Cardiac muscle cell (in vitro differentiated cells and primary cell): ENCODE data around the gene CD80. TPM values are rescaled to one million over a fixed set of nuclear protein-coding genes. Genes with fewer than 3 reads are reported as not detected.

Source experiments
- DNase-seq, 2 donors: peaks; one replicate each; pipeline versions ENCODE4 v3.0.0 to v3.0.0-alpha.2; 2010 to 2017; ENCODE audit warnings: low read depth in 1 of 2, low spot score in 1 of 2
- H3K27ac ChIP-seq: fragments of 200-600 bp; sonication (generic); 2 replicates; pipeline ENCODE4 v1.5.1; 2016
- H3K27me3 ChIP-seq: fragments of 200-600 bp; sonication (generic); 2 replicates; pipeline ENCODE4 v1.6.0; 2016; ENCODE audit warnings: control low read depth
- H3K36me3 ChIP-seq: fragments of 200-600 bp; sonication (generic); 2 replicates; pipeline ENCODE4 v1.5.1; 2016; ENCODE audit warnings: control low read depth
- H3K4me1 ChIP-seq: fragments of 200-600 bp; sonication (generic); 2 replicates; pipeline ENCODE4 v1.8.1; 2017; ENCODE audit warnings: low read depth, mild to moderate bottlenecking, mixed run types
- H3K4me3 ChIP-seq: fragments of 200-600 bp; sonication (generic); 2 replicates; pipeline ENCODE4 v1.5.1; 2016; ENCODE audit warnings: mild to moderate bottlenecking
- H3K9me3 ChIP-seq: fragments of 200-600 bp; sonication (generic); 2 replicates; pipeline ENCODE4 v1.5.1; 2017; ENCODE audit warnings: low read depth, mild to moderate bottlenecking, control low read depth
- CTCF ChIP-seq: IDR thresholded peaks from 2 replicates; pipeline ENCODE4 v1.5.1; 2012; ENCODE audit warnings: low read depth, mild to moderate bottlenecking, low read length
- polyA plus RNA-seq: library from polyadenylated mRNA; unstranded; fragments of >200 nt; fragmentation: Nextera tagmentation; extraction: Ambion mirVana; gene quantifications from 2 replicates; pipeline ENCODE4 v1.2.1, GENCODE V29; 2016
- total RNA-seq: library from RNA; depleted of rRNA; stranded (reverse); fragments of >200 nt; gene quantifications from 2 replicates; pipeline ENCODE4 v1.2.3, GENCODE V29; 2016

CD80 gene
- total and polyA plus RNA-seq, 2 experiments from 2014 or later, result 0.39 TPM; not detected in 1

- H3K9me3 ChIP-seq, result no peaks in the 10 kb centered on the region
- H3K36me3 ChIP-seq, result no peaks in the 10 kb centered on the region
- no peaks in the 10 kb centered on the region for H3K27me3 ChIP-seq
- DNase-seq, result no peak
- no peak for TF ChIP-seq CTCF
- no peak overlapping the region for H3K4me3 ChIP-seq
- H3K4me1 ChIP-seq, result no peaks in the 10 kb centered on the region
- no peak overlapping the region for H3K27ac ChIP-seq
Measured at GRCh38 chr3:119542168-119542767, 17.1 kb downstream of the CD80 start.

GRCh38 chr3:119541547-119541946 lies 17.9 kb downstream of the CD80 start:
- no peaks in the 10 kb centered on the region for H3K27me3 ChIP-seq
- H3K36me3 ChIP-seq, result no peaks in the 10 kb centered on the region
- no peak for TF ChIP-seq CTCF
- no peaks in the 10 kb centered on the region for H3K9me3 ChIP-seq
- H3K4me1 ChIP-seq, result no peaks in the 10 kb centered on the region
- H3K4me3 ChIP-seq, result no peak overlapping the region
- no peak overlapping the region for H3K27ac ChIP-seq
- no peak for DNase-seq

- no peaks in the 10 kb centered on the region for H3K27me3 ChIP-seq
- TF ChIP-seq CTCF, result no peak
- no peak overlapping the region for H3K27ac ChIP-seq
- no peaks in the 10 kb centered on the region for H3K9me3 ChIP-seq
- no peaks in the 10 kb centered on the region for H3K36me3 ChIP-seq
- H3K4me3 ChIP-seq, result no peak overlapping the region
- no peaks in the 10 kb centered on the region for H3K4me1 ChIP-seq
- no peak for DNase-seq
Measured at GRCh38 chr3:119538772-119539171, 20.6 kb downstream of the CD80 start.

GRCh38 chr3:119536757-119537156 lies 22.7 kb downstream of the CD80 start:
- Histone ChIP-seq H3K27me3 (no peaks in the 10 kb centered on the region), H3K4me3 (no peak overlapping the region), H3K36me3 (no peaks in the 10 kb centered on the region), H3K4me1 (no peaks in the 10 kb centered on the region), H3K9me3 (no peaks in the 10 kb centered on the region), H3K27ac (no peak overlapping the region)
- no peak for TF ChIP-seq CTCF
- DNase-seq, result no peak

- H3K36me3 ChIP-seq, result no peaks in the 10 kb centered on the region
- no peak for DNase-seq
- H3K4me3 ChIP-seq, result no peak overlapping the region
- TF ChIP-seq CTCF, result no peak
- no peaks in the 10 kb centered on the region for H3K9me3 ChIP-seq
- no peaks in the 10 kb centered on the region for H3K4me1 ChIP-seq
- H3K27me3 ChIP-seq, result no peaks in the 10 kb centered on the region
- no peak overlapping the region for H3K27ac ChIP-seq
Measured at GRCh38 chr3:119534296-119534695, 25.1 kb downstream of the CD80 start.

- no peak overlapping the region for H3K4me3 ChIP-seq
- no peaks in the 10 kb centered on the region for H3K4me1 ChIP-seq
- no peak overlapping the region for H3K27ac ChIP-seq
- H3K36me3 ChIP-seq, result no peaks in the 10 kb centered on the region
- no peak for DNase-seq
- H3K27me3 ChIP-seq, result no peaks in the 10 kb centered on the region
- no peaks in the 10 kb centered on the region for H3K9me3 ChIP-seq
- no peak for TF ChIP-seq CTCF
Measured at GRCh38 chr3:119531151-119531550, 28.3 kb downstream of the CD80 start.
